Testis (tissue), 2 donors: ENCODE data around the gene KCNG1.

Experiments used
- CTCF ChIP-seq, 3 experiments: fragments of 450-650 bp in 2 of 3; fragments of 200-600 bp in 1 of 3; sonication (generic) in 1 of 3; IDR thresholded peaks; one replicate each; pipeline ENCODE4 v1.5.1; 2016 to 2019; ENCODE audit warnings: antibody characterized with exemption in 3 of 3, mild to moderate bottlenecking in 2 of 3, moderate library complexity in 1 of 3
- POLR2A ChIP-seq: fragments of 450-650 bp; IDR thresholded peaks from one replicate; pipeline ENCODE4 v1.6.1; 2017; ENCODE audit warnings: antibody characterized with exemption, mild to moderate bottlenecking, moderate library complexity

- no peak for TF ChIP-seq CTCF (IDR thresholded peaks at IDR 0.05)
- TF ChIP-seq POLR2A: no peak
These were observed 65.6 kb downstream of the KCNG1 start for GRCh38 chr20:50957276-50957675.
